Endothelial cell of umbilical vein (primary cell): ENCODE measurements around the gene NAV2. TPM values are rescaled to one million over a fixed set of nuclear protein-coding genes. Genes with fewer than 3 reads are reported as not detected.

Experiments used
- BruUV-seq: library from RNA; stranded (reverse); fragments of 400-500 nt; replicated peaks from 2 replicates; lab custom pipeline; 2021; lab: Mats Ljungman, UMichigan
- CTCF ChIA-PET: fragments of 300-600, 350-600 bp; sonication (Branson Sonifier 250); formaldehyde crosslinking; loops from one replicate; lab custom pipeline; 2021; ENCODE audit warnings: antibody characterized with exemption, inconsistent platforms; lab: Charles Lee
- POLR2A ChIA-PET: fragments of 300-600, 350-600 bp; sonication (Branson Sonifier 250); formaldehyde crosslinking; loops from one replicate; lab custom pipeline; 2021; ENCODE audit warnings: antibody characterized with exemption, inconsistent platforms; lab: Charles Lee
- DNase-seq: peaks from one replicate; pipeline ENCODE4 v3.0.0-alpha.2; 2011; ENCODE audit warnings: low read depth, low spot score
- FAIRE-seq: peaks from 2 replicates; lab custom pipeline; 2011; peaks lifted over from hg19 to GRCh38; lab: Jason Lieb, UNC
- H2AFZ ChIP-seq: 2 replicates; pipeline ENCODE4 v1.6.0; 2012; ENCODE audit warnings: low read depth, low read length, control low read depth, inconsistent platforms
- H3K27ac ChIP-seq: 2 replicates; pipeline ENCODE4 v1.5.1; 2011; ENCODE audit warnings: low read depth, mild to moderate bottlenecking, control low read depth, low read length, moderate library complexity; ENCODE audit not compliant: insufficient read depth
- H3K27me3 ChIP-seq, 2 experiments: 2 replicates each; pipeline versions ENCODE4 v1.6.0 to v1.6.1; 2011; ENCODE audit warnings: low read length in 2 of 2, mixed read lengths in 1 of 2; ENCODE audit not compliant: control insufficient read depth in 2 of 2, insufficient read depth in 2 of 2
- H3K36me3 ChIP-seq, 2 experiments: 2 replicates in 1 of 2; 3 replicates in 1 of 2; pipeline ENCODE4 v1.5.1; 2011; ENCODE audit warnings: low read length in 2 of 2, mild to moderate bottlenecking in 1 of 2, moderate library complexity in 1 of 2; ENCODE audit not compliant: control insufficient read depth in 2 of 2, insufficient read depth in 2 of 2; ENCODE audit errors: extremely low read depth in 1 of 2
- H3K4me1 ChIP-seq: 3 replicates; pipeline ENCODE4 v1.5.1; 2011; ENCODE audit warnings: mild to moderate bottlenecking, low read length; ENCODE audit not compliant: control insufficient read depth, insufficient read depth; ENCODE audit errors: extremely low read depth
- H3K4me2 ChIP-seq: 2 replicates; pipeline ENCODE4 v1.6.1; 2011; ENCODE audit warnings: low read length, control low read depth, mixed read lengths; ENCODE audit not compliant: insufficient read depth
- H3K4me3 ChIP-seq, 3 experiments: fragments of 200-600 bp in 1 of 3; sonication (generic), shearing (Covaris generic) in 1 of 3; replicated peaks in 1 of 3; 2 replicates each; pipeline ENCODE4 v1.5.1; 2011 to 2016; ENCODE audit warnings: control low read depth in 3 of 3, low read length in 3 of 3, mild to moderate bottlenecking in 2 of 3, inconsistent platforms in 1 of 3, low read depth in 1 of 3, moderate library complexity in 1 of 3; ENCODE audit not compliant: insufficient read depth in 1 of 3
- H3K79me2 ChIP-seq: 2 replicates; pipeline ENCODE4 v1.6.0; 2012; ENCODE audit warnings: low read length, inconsistent platforms; ENCODE audit not compliant: control insufficient read depth, insufficient read depth
- H3K9ac ChIP-seq: replicated peaks from 2 replicates; pipeline ENCODE3; 2011; ENCODE audit warnings: low read length, control low read depth; ENCODE audit not compliant: insufficient read depth; ENCODE audit errors: extremely low read depth
- H3K9me1 ChIP-seq: replicated peaks from 3 replicates; pipeline ENCODE4 v1.6.0; 2011; ENCODE audit warnings: mild to moderate bottlenecking, low read length; ENCODE audit not compliant: control insufficient read depth, insufficient read depth; ENCODE audit errors: extremely low read depth
- H3K9me3 ChIP-seq: replicated peaks from 2 replicates; pipeline ENCODE4 v1.5.1; 2012; ENCODE audit warnings: low read length, inconsistent platforms; ENCODE audit not compliant: control insufficient read depth, insufficient read depth
- H4K20me1 ChIP-seq: replicated peaks from 2 replicates; pipeline ENCODE3; 2011; ENCODE audit warnings: mild to moderate bottlenecking, low read length; ENCODE audit not compliant: control insufficient read depth, insufficient read depth; ENCODE audit errors: extremely low read depth
- EZH2 ChIP-seq: IDR thresholded peaks from 2 replicates; pipeline ENCODE4 v1.6.1; 2012; ENCODE audit warnings: borderline replicate concordance, low read depth, mild to moderate bottlenecking, moderate library complexity, low read length, inconsistent platforms; ENCODE audit not compliant: severe bottlenecking
- FOS ChIP-seq: IDR thresholded peaks from 2 replicates; pipeline ENCODE4 v1.6.1; 2011; ENCODE audit warnings: mild to moderate bottlenecking, low read length, moderate library complexity, borderline replicate concordance; ENCODE audit not compliant: insufficient read depth
- GATA2 ChIP-seq: IDR thresholded peaks from 2 replicates; pipeline ENCODE4 v1.7.0; 2011; ENCODE audit warnings: low read depth, mild to moderate bottlenecking, moderate library complexity, mixed read lengths, low read length; ENCODE audit not compliant: insufficient read length, insufficient read depth
- JUN ChIP-seq: IDR thresholded peaks from 2 replicates; pipeline ENCODE4 v1.6.1; 2011; ENCODE audit warnings: borderline replicate concordance, low read depth; ENCODE audit not compliant: insufficient read length, insufficient read depth
- MYC ChIP-seq: IDR thresholded peaks from one replicate; pipeline ENCODE4 v1.6.1; 2011; ENCODE audit warnings: mild to moderate bottlenecking, low read depth, low read length
- POLR2A ChIP-seq: IDR thresholded peaks from 2 replicates; pipeline ENCODE4 v1.6.1; 2012; ENCODE audit warnings: low read depth, mild to moderate bottlenecking, control low read depth, low read length
- POLR2AphosphoS5 ChIP-seq: IDR thresholded peaks from 2 replicates; pipeline ENCODE4 v1.6.1; 2012; ENCODE audit warnings: low read depth, mild to moderate bottlenecking, control low read depth, low read length, moderate library complexity; ENCODE audit not compliant: insufficient read depth
- dilution Hi-C: fragments of 300-500 bp; cut with MboI; formaldehyde crosslinking; loops from one replicate; pipeline ENCODE4 v1.15.0; 2019; ENCODE audit warnings: low sequenced_read_pairs; ENCODE audit not compliant: extremely low pct_ligation_motif_present
- intact Hi-C: fragments of 100-400 bp; cut with micrococcal nuclease; formaldehyde crosslinking; loops from one replicate; pipeline ENCODE4 v1.10.0; 2022
- polyA plus RNA-seq, 4 experiments: library from polyadenylated mRNA; depleted of rRNA in 3 of 4; stranded (reverse) in 3 of 4; unstranded in 1 of 4; fragments of >200 nt; gene quantifications; 2 replicates each; pipeline versions ENCODE4 v1.2.1 to v1.2.3, GENCODE V29; 2011 to 2012; ENCODE audit warnings: missing spikeins in 1 of 4
- total RNA-seq: library from RNA; stranded (reverse); gene quantifications from 2 replicates; pipeline ENCODE4 v1.2.3, GENCODE V29; 2021
- TF ChIP-seq, protein P1 (sequence below): IDR thresholded peaks from 2 replicates; pipeline ENCODE4 v1.6.1; 2011; ENCODE audit not compliant: insufficient read depth, insufficient read length
- TF ChIP-seq, protein P2 (sequence below), 2 donors: IDR thresholded peaks; 1 replicate in 1 of 2; 2 replicates in 1 of 2; pipeline ENCODE4 v1.5.1; 2011; ENCODE audit warnings: low read length in 2 of 2, mild to moderate bottlenecking in 2 of 2, moderate library complexity in 2 of 2, control low read depth in 1 of 2, inconsistent platforms in 1 of 2, low read depth in 1 of 2; ENCODE audit not compliant: insufficient read depth in 1 of 2; ENCODE audit errors: extremely low read depth in 1 of 2

NAV2 gene
- total and polyA plus RNA-seq, 2 donors (not counting 3 experiments of a cell fraction or from before 2014, with no cell fraction given) = 10.9 to 68.0 TPM

DNA sequence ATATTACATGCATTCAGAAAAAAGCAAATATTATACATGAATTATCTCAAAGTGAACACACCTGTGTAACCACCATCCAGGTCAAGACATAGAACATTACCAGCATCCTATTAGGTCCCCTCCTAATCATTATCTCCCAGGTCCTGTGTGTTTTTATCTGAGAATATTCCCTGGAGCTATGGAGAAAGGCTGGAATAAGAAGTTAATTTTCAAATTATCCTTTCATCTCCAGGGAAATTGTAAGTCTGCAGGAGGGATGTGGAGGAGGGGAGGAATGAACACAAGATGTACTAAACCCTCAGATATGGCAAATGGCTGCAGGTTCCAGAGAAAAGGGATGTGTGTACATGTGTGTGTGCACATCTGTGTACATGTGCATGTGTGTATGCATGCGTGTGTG, 25.2 kb upstream of the NAV2 start:
- TF ChIP-seq EZH2 = no peak
- no peak for TF ChIP-seq FOS
- no peak for TF ChIP-seq JUN
- TF ChIP-seq GATA2 = no peak
- no peak for TF ChIP-seq POLR2A
- TF ChIP-seq POLR2AphosphoS5 = no peak
- no peak for TF ChIP-seq MYC
- TF ChIP-seq, protein P1, sequence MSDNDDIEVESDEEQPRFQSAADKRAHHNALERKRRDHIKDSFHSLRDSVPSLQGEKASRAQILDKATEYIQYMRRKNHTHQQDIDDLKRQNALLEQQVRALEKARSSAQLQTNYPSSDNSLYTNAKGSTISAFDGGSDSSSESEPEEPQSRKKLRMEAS = no peak
- TF ChIP-seq, protein P2, sequence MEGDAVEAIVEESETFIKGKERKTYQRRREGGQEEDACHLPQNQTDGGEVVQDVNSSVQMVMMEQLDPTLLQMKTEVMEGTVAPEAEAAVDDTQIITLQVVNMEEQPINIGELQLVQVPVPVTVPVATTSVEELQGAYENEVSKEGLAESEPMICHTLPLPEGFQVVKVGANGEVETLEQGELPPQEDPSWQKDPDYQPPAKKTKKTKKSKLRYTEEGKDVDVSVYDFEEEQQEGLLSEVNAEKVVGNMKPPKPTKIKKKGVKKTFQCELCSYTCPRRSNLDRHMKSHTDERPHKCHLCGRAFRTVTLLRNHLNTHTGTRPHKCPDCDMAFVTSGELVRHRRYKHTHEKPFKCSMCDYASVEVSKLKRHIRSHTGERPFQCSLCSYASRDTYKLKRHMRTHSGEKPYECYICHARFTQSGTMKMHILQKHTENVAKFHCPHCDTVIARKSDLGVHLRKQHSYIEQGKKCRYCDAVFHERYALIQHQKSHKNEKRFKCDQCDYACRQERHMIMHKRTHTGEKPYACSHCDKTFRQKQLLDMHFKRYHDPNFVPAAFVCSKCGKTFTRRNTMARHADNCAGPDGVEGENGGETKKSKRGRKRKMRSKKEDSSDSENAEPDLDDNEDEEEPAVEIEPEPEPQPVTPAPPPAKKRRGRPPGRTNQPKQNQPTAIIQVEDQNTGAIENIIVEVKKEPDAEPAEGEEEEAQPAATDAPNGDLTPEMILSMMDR (IDR thresholded peaks at IDR 0.05; ENCODE audit: extremely low read depth in 1 of 2, insufficient read depth in 1 of 2, low read depth in 1 of 2, low read length in 2 of 2) = no peak
- no TSS peak for BruUV-seq
- no peak for FAIRE-seq
- Histone ChIP-seq H4K20me1 (no peaks in the 10 kb centered on the region), H3K9ac (no peak overlapping the region), H3K9me3 (no peaks in the 10 kb centered on the region), H3K4me1 (peaks cover 6% of the 10 kb centered on the region), H3K79me2 (no peaks in the 10 kb centered on the region), H3K4me2 (no peak overlapping the region), H3K9me1 (no peaks in the 10 kb centered on the region), H3K27ac (no peak overlapping the region), H3K36me3 (no peaks in the 10 kb centered on the region), H2AFZ (no peak overlapping the region), H3K4me3 (no peak overlapping the region), H3K27me3 (no peaks in the 10 kb centered on the region)
- dilution Hi-C loops (no loop called here), intact Hi-C loops (no loop called here)
- ChIA-PET POLR2A (no interaction called here), CTCF (interaction anchor here (1.3 kb wide), 1 partner anchor 55 kb away, joined by 3 read pairs; no protein-coding TSS in a partner anchor)
- DNase-seq = no peak
